ENCODE results near the gene KRT72. TPM values are rescaled to one million over a fixed set of nuclear protein-coding genes. Genes with fewer than 3 reads are reported as not detected.

Gene KRT72
- total and polyA plus RNA-seq, 2 donors (not counting 3 experiments of a cell fraction or from before 2014, with no cell fraction given), result not detected

GRCh38 chr12:52580496-52580895 is 20.8 kb downstream of the KRT72 start:
- POLR2A ChIA-PET, result no interaction called here
- H3K4me1 ChIP-seq (ENCODE audit: control insufficient read depth, extremely low read depth, insufficient read depth, low read length), result no peaks in the 10 kb centered on the region
- no peaks in the 10 kb centered on the region for H3K36me3 ChIP-seq (ENCODE audit: control insufficient read depth in 2 of 2, extremely low read depth in 1 of 2, insufficient read depth in 2 of 2, low read length in 2 of 2)
- H3K27ac ChIP-seq (ENCODE audit: insufficient read depth, low read depth, low read length), result no peak overlapping the region
- H3K9me1 ChIP-seq (replicated peaks; ENCODE audit: control insufficient read depth, extremely low read depth, insufficient read depth, low read length), result no peaks in the 10 kb centered on the region
- no peak for FAIRE-seq
- no TSS peak for BruUV-seq (replicated peaks)
- no peak overlapping the region for H3K4me2 ChIP-seq (ENCODE audit: insufficient read depth, low read length)
- no peak overlapping the region for H3K9ac ChIP-seq (replicated peaks; ENCODE audit: extremely low read depth, insufficient read depth, low read length)
- DNase-seq (ENCODE audit: low read depth, low spot score), result no peak
- no peaks in the 10 kb centered on the region for H3K79me2 ChIP-seq (ENCODE audit: control insufficient read depth, insufficient read depth, low read length)
- no peaks in the 10 kb centered on the region for H4K20me1 ChIP-seq (replicated peaks; ENCODE audit: control insufficient read depth, extremely low read depth, insufficient read depth, low read length)
- H3K9me3 ChIP-seq (replicated peaks; ENCODE audit: control insufficient read depth, insufficient read depth, low read length), result no peaks in the 10 kb centered on the region
- intact Hi-C loops (cut with micrococcal nuclease) (no loop called here), dilution Hi-C loops (cut with MboI; ENCODE audit: extremely low pct_ligation_motif_present, low sequenced_read_pairs) (no loop called here)
- H3K27me3 ChIP-seq (ENCODE audit: control insufficient read depth in 2 of 2, insufficient read depth in 2 of 2, low read length in 2 of 2), result peaks cover 0 to 2% of the 10 kb centered on the region in 2 experiments
- TF ChIP-seq EZH2 (IDR thresholded peaks at IDR 0.05; ENCODE audit: borderline replicate concordance, low read depth, low read length, severe bottlenecking) (no peak), JUN (IDR thresholded peaks at IDR 0.05; ENCODE audit: borderline replicate concordance, insufficient read depth, insufficient read length, low read depth) (no peak)
- H2AFZ ChIP-seq (ENCODE audit: low read depth, low read length), result no peak overlapping the region
- CTCF ChIA-PET, result interaction anchor here (4.3 to 12.3 kb wide), 3 partner anchors 285 to 299 kb away, joined by 46 to 135 read pairs (median 120); no protein-coding TSS in a partner anchor
- no peak overlapping the region for H3K4me3 ChIP-seq (replicated peaks in 1 of 3; ENCODE audit: insufficient read depth in 1 of 3, low read depth in 1 of 3, low read length in 3 of 3)

- no peak for FAIRE-seq
- POLR2A ChIA-PET, result no interaction called here
- H3K9ac ChIP-seq (replicated peaks; ENCODE audit: extremely low read depth, insufficient read depth, low read length), result no peak overlapping the region
- H3K9me3 ChIP-seq (replicated peaks; ENCODE audit: control insufficient read depth, insufficient read depth, low read length), result no peaks in the 10 kb centered on the region
- no peak overlapping the region for H3K4me3 ChIP-seq (replicated peaks in 1 of 3; ENCODE audit: insufficient read depth in 1 of 3, low read depth in 1 of 3, low read length in 3 of 3)
- H3K36me3 ChIP-seq (ENCODE audit: control insufficient read depth in 2 of 2, extremely low read depth in 1 of 2, insufficient read depth in 2 of 2, low read length in 2 of 2), result no peaks in the 10 kb centered on the region
- DNase-seq (ENCODE audit: low read depth, low spot score), result no peak
- intact Hi-C loops (cut with micrococcal nuclease), result no loop called here
- no peaks in the 10 kb centered on the region for H3K9me1 ChIP-seq (replicated peaks; ENCODE audit: control insufficient read depth, extremely low read depth, insufficient read depth, low read length)
- BruUV-seq (replicated peaks), result no TSS peak
- no peaks in the 10 kb centered on the region for H4K20me1 ChIP-seq (replicated peaks; ENCODE audit: control insufficient read depth, extremely low read depth, insufficient read depth, low read length)
- H3K4me2 ChIP-seq (ENCODE audit: insufficient read depth, low read length), result no peak overlapping the region
- H3K27me3 ChIP-seq (ENCODE audit: control insufficient read depth in 2 of 2, insufficient read depth in 2 of 2, low read length in 2 of 2), result peaks cover 0 to 2% of the 10 kb centered on the region in 2 experiments
- no peak overlapping the region for H2AFZ ChIP-seq (ENCODE audit: low read depth, low read length)
- no peaks in the 10 kb centered on the region for H3K4me1 ChIP-seq (ENCODE audit: control insufficient read depth, extremely low read depth, insufficient read depth, low read length)
- no peak for TF ChIP-seq EZH2 (IDR thresholded peaks at IDR 0.05; ENCODE audit: borderline replicate concordance, low read depth, low read length, severe bottlenecking)
- TF ChIP-seq CTCF (IDR thresholded peaks at IDR 0.05; ENCODE audit: extremely low read depth in 1 of 2, insufficient read depth in 1 of 2, low read depth in 1 of 2, low read length in 2 of 2), result no peak
- no peak for TF ChIP-seq GATA2 (IDR thresholded peaks at IDR 0.05; ENCODE audit: insufficient read depth, insufficient read length, low read depth, low read length)
- TF ChIP-seq JUN (IDR thresholded peaks at IDR 0.05; ENCODE audit: borderline replicate concordance, insufficient read depth, insufficient read length, low read depth), result no peak
- no peak for TF ChIP-seq MYC (IDR thresholded peaks at IDR 0.05; ENCODE audit: low read depth, low read length)
- no peak for TF ChIP-seq MAX (IDR thresholded peaks at IDR 0.05; ENCODE audit: insufficient read depth, insufficient read length)
- no peak for TF ChIP-seq POLR2A (IDR thresholded peaks at IDR 0.05; ENCODE audit: low read depth, low read length)
- no peak for TF ChIP-seq POLR2AphosphoS5 (IDR thresholded peaks at IDR 0.05; ENCODE audit: insufficient read depth, low read depth, low read length)
- TF ChIP-seq FOS (IDR thresholded peaks at IDR 0.05; ENCODE audit: borderline replicate concordance, insufficient read depth, low read length), result no peak
- H3K79me2 ChIP-seq (ENCODE audit: control insufficient read depth, insufficient read depth, low read length), result no peaks in the 10 kb centered on the region
- H3K27ac ChIP-seq (ENCODE audit: insufficient read depth, low read depth, low read length), result no peak overlapping the region
- dilution Hi-C loops (cut with MboI; ENCODE audit: extremely low pct_ligation_motif_present, low sequenced_read_pairs), result no loop called here
- CTCF ChIA-PET, result interaction anchor here (2.1 to 12.3 kb wide), 3 partner anchors 286 to 300 kb away, joined by 11 to 135 read pairs (median 120); no protein-coding TSS in a partner anchor
These were observed 21.5 kb downstream of the KRT72 start for GRCh38 chr12:52579468-52580465.
